Gastroesophageal sphincter (tissue), 4 donors: Measurements from ENCODE around the gene ALDH3A1. TPM values are rescaled to one million over a fixed set of nuclear protein-coding genes. Genes with fewer than 3 reads are reported as not detected.

Experiments used
- ATAC-seq: fragments of 150-250 bp; one replicate; pipeline ENCODE4 v1.9.1; 2016; ENCODE audit warnings: mild to moderate bottlenecking, moderate library complexity
- H3K27ac ChIP-seq, 4 donors: fragments of 200-600 bp; sonication (generic) in 3 of 4; 1 replicate in 3 of 4; 2 replicates in 1 of 4; pipeline ENCODE4 v1.5.1; 2016 to 2019
- H3K27me3 ChIP-seq: fragments of 200-600 bp; sonication (generic); one replicate; pipeline ENCODE4 v1.5.1; 2019
- H3K36me3 ChIP-seq, 2 donors: fragments of 200-600 bp; sonication (generic); one replicate each; pipeline ENCODE4 v1.5.1; 2019; ENCODE audit warnings: control low read depth in 1 of 2
- H3K4me1 ChIP-seq, 3 donors: fragments of 200-600 bp; sonication (generic); 1 replicate in 2 of 3; 2 replicates in 1 of 3; pipeline ENCODE4 v1.5.1; 2016 to 2019; ENCODE audit warnings: control low read depth in 2 of 3
- H3K4me3 ChIP-seq, 2 donors: fragments of 200-600 bp; sonication (generic); one replicate each; pipeline ENCODE4 v1.5.1; 2019; ENCODE audit warnings: mild to moderate bottlenecking in 1 of 2, moderate library complexity in 1 of 2
- H3K9me3 ChIP-seq, 3 donors: fragments of 200-600 bp; sonication (generic); one replicate each; pipeline ENCODE4 v1.5.1; 2017 to 2019; ENCODE audit warnings: control low read depth in 2 of 3
- CTCF ChIP-seq, 4 experiments: fragments of 200-600 bp in 2 of 4; fragments of 450-650 bp in 2 of 4; sonication (generic) in 1 of 4; IDR thresholded peaks; one replicate each; pipeline ENCODE4 v1.5.1; 2017 to 2019; ENCODE audit warnings: antibody characterized with exemption in 4 of 4, mild to moderate bottlenecking in 2 of 4, moderate library complexity in 2 of 4
- EP300 ChIP-seq: sonication (generic); formaldehyde crosslinking; IDR thresholded peaks from one replicate; pipeline ENCODE4 v1.6.1; 2017; ENCODE audit warnings: antibody characterized with exemption, mild to moderate bottlenecking
- POLR2A ChIP-seq, 2 donors: fragments of 450-650 bp; IDR thresholded peaks; one replicate each; pipeline ENCODE4 v1.6.1; 2017; ENCODE audit warnings: antibody characterized with exemption in 2 of 2, mild to moderate bottlenecking in 2 of 2, moderate library complexity in 1 of 2
- POLR2AphosphoS5 ChIP-seq: sonication (generic); formaldehyde crosslinking; IDR thresholded peaks from one replicate; pipeline ENCODE4 v1.6.1; 2017; ENCODE audit warnings: antibody characterized with exemption
- WGBS, 2 donors: methylation state at CpG; one replicate each; pipeline ENCODE4 v1.1.5; 2018; ENCODE audit warnings: low coverage in 1 of 2; 5-methylcytosine and 5-hydroxymethylcytosine counted together
- total RNA-seq, 4 donors: library from RNA; depleted of rRNA; stranded (reverse); fragments of >200 nt; gene quantifications; one replicate each; pipeline ENCODE4 v1.1.0, GENCODE V29; 2016

Gene ALDH3A1
- total RNA-seq, 4 donors from 2014 or later: 1.6 to 18.8 (median 3.1) TPM

GRCh38 chr17:19755392-19755791 is 7.3 kb upstream of the ALDH3A1 start:
- Histone ChIP-seq H3K27me3 (peaks cover 9% of the 10 kb centered on the region), H3K4me3 (no peak overlapping the region), H3K36me3 (no peaks in the 10 kb centered on the region), H3K4me1 (peaks cover 0 to 16% (median 0%) of the 10 kb centered on the region in 3 donors), H3K9me3 (no peaks in the 10 kb centered on the region), H3K27ac (no peak overlapping the region)
- TF ChIP-seq CTCF (IDR thresholded peaks at IDR 0.05) (no peak), POLR2A (IDR thresholded peaks at IDR 0.05) (no peak), EP300 (no peak), POLR2AphosphoS5 (no peak)
- no peak for ATAC-seq
- 100% methylated on average over 1 to 2 of the region's 6 CpGs for WGBS, 2 donors

GRCh38 chr17:19753661-19754463 is 5.8 kb upstream of the ALDH3A1 start:
- H3K27me3 ChIP-seq: peaks cover 9% of the 10 kb centered on the region
- H3K9me3 ChIP-seq: no peaks in the 10 kb centered on the region
- peaks cover 0 to 17% (median 0%) of the 10 kb centered on the region in 3 donors for H3K4me1 ChIP-seq
- WGBS, 2 donors: 67 to 79% methylated on average over 7 to 10 of the region's 12 CpGs
- peak overlapping the region in 2 of 4 donors; percentile 62 to 67 for H3K27ac ChIP-seq
- H3K36me3 ChIP-seq: no peaks in the 10 kb centered on the region
- H3K4me3 ChIP-seq: no peak overlapping the region
- TF ChIP-seq CTCF (IDR thresholded peaks at IDR 0.05) (peak in 3 of 4 experiments; percentile 21 to 49 (median 32)), POLR2AphosphoS5 (no peak)
- ATAC-seq: no peak

GRCh38 chr17:19753051-19753509 is 5.0 kb upstream of the ALDH3A1 start:
- peak overlapping the region in 3 of 4 donors; percentile 51 to 67 (median 62) for H3K27ac ChIP-seq
- H3K4me1 ChIP-seq: peaks cover 0 to 25% (median 0%) of the 10 kb centered on the region in 3 donors
- H3K4me3 ChIP-seq: no peak overlapping the region
- 75 to 76% methylated on average over 6 of the region's 12 CpGs for WGBS, 2 donors
- no peaks in the 10 kb centered on the region for H3K9me3 ChIP-seq
- ATAC-seq: peak; percentile 86
- peaks cover 9% of the 10 kb centered on the region for H3K27me3 ChIP-seq
- TF ChIP-seq POLR2A (IDR thresholded peaks at IDR 0.05) (no peak), CTCF (IDR thresholded peaks at IDR 0.05) (peak in 1 of 4 experiments; percentile 11), POLR2AphosphoS5 (peak; percentile 46), EP300 (no peak)
- no peaks in the 10 kb centered on the region for H3K36me3 ChIP-seq

- ATAC-seq: no peak
Measured at GRCh38 chr17:19752216-19753050, 4.3 kb upstream of the ALDH3A1 start.

More at GRCh38 chr17:19752216-19753050, 4.3 kb upstream of the ALDH3A1 start:
- H3K27ac ChIP-seq: peak overlapping the region in 3 of 4 donors; percentile 51 to 67 (median 62)
- H3K36me3 ChIP-seq: no peaks in the 10 kb centered on the region
- 50 to 87% methylated on average over 2 to 11 of the region's 15 CpGs for WGBS, 2 donors
- H3K27me3 ChIP-seq: peaks cover 3% of the 10 kb centered on the region
- TF ChIP-seq POLR2AphosphoS5 (no peak), POLR2A (IDR thresholded peaks at IDR 0.05) (no peak), EP300 (no peak), CTCF (IDR thresholded peaks at IDR 0.05) (no peak)
- no peak overlapping the region for H3K4me3 ChIP-seq
- peaks cover 0 to 28% (median 0%) of the 10 kb centered on the region in 3 donors for H3K4me1 ChIP-seq
- no peaks in the 10 kb centered on the region for H3K9me3 ChIP-seq
